ENCODE results near the gene UBE2F.

GRCh38 chr2:238039985-238040384 is 73.2 kb downstream of the UBE2F start:
- TF ChIP-seq EZH2 (IDR thresholded peaks at IDR 0.05; ENCODE audit: low read length, missing control alignments) (no peak), CTCF (conservative IDR thresholded peaks at IDR 0.05 in 1 of 2, IDR thresholded peaks at IDR 0.05 in 1 of 2; ENCODE audit: low read depth in 1 of 2, low read length in 2 of 2) (no peak)

Measured in fibroblast of lung (primary cell).